ENCODE data around the gene WDFY2.

GRCh38 chr13:51740698-51741097 lies 156.4 kb downstream of the WDFY2 start:
- TF ChIP-seq CTCF (IDR thresholded peaks at IDR 0.05) (no peak), POLR2A (IDR thresholded peaks at IDR 0.05) (no peak)
